Ureter (tissue), 1 donor: ENCODE measurements around the gene MS4A4A. TPM values are rescaled to one million over a fixed set of nuclear protein-coding genes. Genes with fewer than 3 reads are reported as not detected.

Experiments used
- DNase-seq: peaks from one replicate; pipeline ENCODE4 v3.0.0-alpha.2; 2020; ENCODE audit warnings: low spot score
- total RNA-seq: library from RNA; stranded (reverse); gene quantifications from one replicate; pipeline ENCODE4 v1.2.4, GENCODE V29; 2023
- donor health status: DM: yes; HTN: yes; CAD: no.

MS4A4A gene
- total RNA-seq, 1 donor from 2014 or later = 8.4 TPM

DNA sequence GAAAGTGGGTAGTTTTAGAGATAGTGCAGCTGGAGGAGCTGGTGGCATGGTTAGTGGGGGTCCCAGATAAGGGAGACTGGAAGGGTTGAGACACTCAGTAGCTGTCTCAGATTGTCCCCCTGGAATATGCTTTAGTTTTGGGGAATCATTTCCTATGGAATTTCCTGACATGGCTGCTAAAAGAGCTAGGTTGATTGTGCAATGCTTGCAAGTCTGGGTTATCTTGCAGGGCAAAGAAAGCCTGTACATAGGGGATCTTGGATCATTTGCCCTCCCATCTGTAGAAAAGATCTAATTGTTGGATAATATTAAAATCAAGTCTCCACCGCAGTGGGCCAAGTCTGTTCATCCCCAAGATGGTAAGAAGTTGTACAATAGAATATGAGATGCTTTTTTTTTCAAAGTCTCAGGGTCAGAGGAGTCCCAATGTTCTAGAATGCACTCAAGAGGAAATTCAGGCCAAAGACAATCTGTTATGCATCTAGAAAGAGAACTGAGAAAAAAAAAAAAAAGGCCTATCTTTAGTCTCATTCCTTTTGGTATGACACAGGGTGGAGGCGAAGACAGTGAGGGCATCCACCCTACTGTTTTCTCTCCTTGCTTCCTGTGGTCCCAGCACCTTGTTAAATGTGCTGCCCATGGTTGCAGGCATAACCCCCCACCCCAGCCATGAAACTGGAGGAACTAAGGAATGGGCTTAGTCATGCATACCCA is 66.8 kb downstream of the MS4A4A start:
- no peak for DNase-seq

DNA sequence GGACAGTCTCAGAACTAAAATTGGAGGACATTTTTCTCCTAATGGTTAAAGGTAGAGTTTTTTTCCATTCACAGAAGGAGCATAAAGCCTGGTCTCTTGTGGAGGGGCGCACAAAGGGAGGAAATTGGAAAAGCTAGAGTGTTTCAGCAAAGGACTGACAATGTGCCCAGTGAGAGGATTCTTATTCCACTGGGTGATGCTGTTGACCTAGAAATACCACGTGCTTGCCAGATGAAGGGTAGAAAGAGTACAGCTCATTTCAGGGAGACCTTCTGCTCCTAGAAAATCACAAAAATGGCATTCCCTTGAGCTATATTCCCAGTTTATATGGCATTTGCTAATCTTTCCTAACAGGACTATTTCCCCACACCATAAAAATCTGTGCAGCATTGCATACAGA is 67.7 kb downstream of the MS4A4A start:
- no peak for DNase-seq

DNA sequence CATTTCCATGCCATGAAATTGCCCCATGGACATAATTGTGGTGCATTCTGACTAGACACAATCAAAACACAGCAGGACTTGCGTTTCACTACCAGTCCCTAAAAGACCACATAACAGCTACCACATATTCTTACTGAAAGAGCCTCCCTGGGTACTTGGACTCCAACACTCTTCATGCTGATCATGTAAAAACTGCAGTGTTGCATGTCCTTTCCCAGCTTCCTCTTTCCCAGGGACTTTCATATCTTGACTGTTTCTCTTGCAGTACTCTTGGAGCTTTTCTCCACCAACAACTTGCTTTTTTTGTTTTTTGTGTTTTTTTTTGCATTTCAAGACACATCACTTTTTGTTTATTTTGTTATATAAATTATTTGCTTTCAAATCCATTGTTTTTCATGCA is 69.5 kb downstream of the MS4A4A start:
- no peak for DNase-seq

DNA sequence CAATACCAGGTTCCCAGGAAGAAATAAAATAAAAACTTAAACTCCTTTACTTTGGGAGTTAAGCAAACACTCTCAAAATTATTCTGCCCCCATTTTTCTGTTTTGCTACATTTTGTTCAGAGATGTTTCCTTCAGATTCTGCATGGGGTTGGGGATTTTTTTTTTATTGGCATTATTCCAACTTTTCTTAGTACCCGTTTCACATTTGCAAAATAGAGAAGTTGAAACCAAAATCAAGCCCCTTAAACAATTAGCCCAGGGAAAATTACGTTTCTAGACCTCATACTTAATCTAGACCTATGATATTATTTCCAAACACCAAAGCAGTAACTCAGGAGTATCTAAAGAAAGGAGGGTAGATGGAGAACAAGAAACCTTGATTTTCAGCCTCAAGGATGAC is 77.3 kb downstream of the MS4A4A start:
- DNase-seq = no peak

Other genes with a start within 250 kb of the MS4A4A start
- not detected for gene OOSP2, start 240.3 kb upstream of the MS4A4A start, total RNA-seq
- gene MS4A3, start 224.0 kb upstream of the MS4A4A start, total RNA-seq = not detected
- gene MS4A2, start 192.0 kb upstream of the MS4A4A start, total RNA-seq = 3.0 TPM
- gene MS4A6A, start 97.6 kb upstream of the MS4A4A start, total RNA-seq = 51.1 TPM
- 4.7 TPM for gene MS4A4E, start 37.5 kb upstream of the MS4A4A start, total RNA-seq
- gene MS4A6E, start 46.6 kb downstream of the MS4A4A start, total RNA-seq = not detected
- 33.2 TPM for gene MS4A7, start 97.9 kb downstream of the MS4A4A start, total RNA-seq
- 1.5 TPM for gene MS4A14, start 115.8 kb downstream of the MS4A4A start, total RNA-seq
- not detected for gene MS4A5, start 148.9 kb downstream of the MS4A4A start, total RNA-seq
- gene MS4A1, start 175.2 kb downstream of the MS4A4A start, total RNA-seq = 0.49 TPM
- gene MS4A12, start 212.1 kb downstream of the MS4A4A start, total RNA-seq = not detected
- gene MS4A13, start 234.7 kb downstream of the MS4A4A start, total RNA-seq = not detected